ENCODE results near the gene NPHS2.
"Not testable (repeated sequence)": the region's sequence is repeated elsewhere in the genome, so short reads cannot be mapped to it uniquely, and the experiment has no call there.

Gene NPHS2

DNA sequence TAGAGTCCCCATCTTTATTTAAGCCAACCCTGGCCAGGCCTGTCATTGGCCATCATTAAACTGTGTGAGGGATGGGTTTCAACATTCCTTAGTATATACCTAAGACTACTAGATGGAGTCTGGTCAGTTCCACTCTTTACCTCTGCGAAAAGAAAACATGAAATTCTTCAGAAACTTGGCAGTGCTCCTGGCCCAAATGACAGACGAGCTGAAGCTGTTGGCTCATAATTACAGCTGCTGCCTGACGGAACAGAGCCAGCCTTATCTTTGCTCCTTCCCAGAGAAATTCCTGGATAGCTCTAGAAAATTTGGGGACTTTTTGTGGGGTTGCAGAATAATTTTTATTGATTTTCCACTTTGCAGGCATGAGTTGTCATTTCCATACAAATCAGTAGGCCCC, 30.4 kb downstream of the NPHS2 start:
- no peak for DNase-seq

DNA sequence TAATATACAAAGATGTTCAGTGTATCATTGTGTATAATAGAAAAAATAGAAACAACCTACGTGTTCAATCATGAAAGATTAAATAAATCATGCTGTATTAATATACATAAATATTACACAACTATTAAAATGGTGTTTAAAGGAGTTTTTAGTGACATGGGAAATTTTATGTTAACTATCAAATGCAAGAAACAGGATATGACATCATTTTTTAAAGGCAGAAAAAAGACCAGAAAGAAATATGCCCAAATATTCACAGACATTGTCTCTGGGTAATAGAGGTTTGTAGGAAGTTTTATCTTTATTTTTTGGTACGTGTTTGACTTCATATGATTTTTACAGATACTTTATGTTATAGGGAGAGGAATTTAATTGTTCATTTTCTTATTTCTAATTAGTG, 34.0 kb downstream of the NPHS2 start:
- DNase-seq = no peak

DNA sequence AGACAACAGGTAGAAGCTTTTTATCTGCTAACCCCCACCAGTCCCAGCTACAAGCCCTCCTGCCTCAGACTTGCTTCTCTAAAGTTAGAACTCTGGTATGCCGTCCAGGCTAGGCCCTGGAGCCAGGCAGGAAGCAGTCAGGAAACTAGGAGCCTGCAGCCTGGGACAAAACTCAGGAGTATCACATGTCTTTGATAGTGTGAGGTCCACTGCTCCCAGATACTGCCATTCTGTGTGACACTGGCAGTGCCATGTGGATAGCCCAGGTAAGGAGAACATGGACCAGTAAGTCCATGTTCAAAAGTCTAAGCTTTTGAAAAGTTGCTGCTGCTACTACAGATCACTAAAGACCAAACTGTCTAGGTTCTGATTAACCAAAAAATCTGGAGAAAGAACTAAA, 45.4 kb downstream of the NPHS2 start:
- DNase-seq = no peak

DNA sequence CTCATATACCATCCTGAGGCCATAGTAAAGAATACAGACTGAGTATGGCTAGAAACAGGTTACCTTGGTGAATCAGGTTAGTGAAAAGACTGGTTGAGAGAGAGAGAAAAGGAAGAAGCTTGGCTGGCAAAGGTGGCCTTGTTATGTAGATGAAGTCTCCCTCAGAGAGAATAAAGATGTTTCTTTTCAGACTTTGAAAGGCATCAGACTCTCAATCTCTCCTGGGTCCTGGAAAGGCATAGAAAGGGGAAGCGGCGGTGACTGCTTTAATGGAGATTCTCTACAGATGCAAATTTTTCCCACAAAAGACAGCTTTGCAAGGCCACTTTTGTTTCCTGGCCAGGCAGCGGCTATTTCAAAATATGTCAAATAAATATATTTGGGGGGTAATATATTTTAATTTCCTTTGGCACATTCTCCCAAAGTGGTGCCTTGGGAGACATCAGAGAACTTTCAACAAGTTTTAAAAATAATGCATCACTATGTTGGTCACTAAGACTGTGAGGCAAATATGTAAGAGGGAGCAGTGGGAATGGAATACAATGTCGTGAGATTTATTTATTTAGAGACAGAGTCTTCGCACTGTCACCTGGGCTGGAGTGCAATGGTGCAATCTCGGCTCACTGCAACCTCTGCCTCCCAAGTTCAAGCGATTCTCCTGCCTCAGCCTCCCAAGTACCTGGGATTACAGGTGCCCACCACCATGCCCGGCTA, 46.1 kb downstream of the NPHS2 start:
- DNase-seq = no peak

DNA sequence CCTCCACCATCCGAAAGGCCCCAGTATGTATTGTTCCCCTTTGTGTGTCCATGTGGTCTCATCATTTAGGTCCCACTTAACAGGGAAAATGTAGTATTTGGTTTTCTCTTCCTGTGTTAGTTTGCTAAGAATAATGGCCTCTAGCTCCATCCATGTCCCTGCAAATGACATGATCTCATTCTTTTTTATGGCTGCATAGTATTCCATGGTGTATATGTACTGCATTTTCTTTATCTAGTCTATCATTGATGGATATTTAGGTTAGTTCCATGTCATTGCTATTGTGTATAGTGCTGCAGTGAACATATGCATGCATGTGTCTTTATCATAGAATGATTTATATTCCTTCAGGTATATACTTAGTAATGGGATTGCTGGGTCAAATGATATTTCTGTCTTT, 57.2 kb downstream of the NPHS2 start:
- not testable (repeated sequence) for DNase-seq

DNA sequence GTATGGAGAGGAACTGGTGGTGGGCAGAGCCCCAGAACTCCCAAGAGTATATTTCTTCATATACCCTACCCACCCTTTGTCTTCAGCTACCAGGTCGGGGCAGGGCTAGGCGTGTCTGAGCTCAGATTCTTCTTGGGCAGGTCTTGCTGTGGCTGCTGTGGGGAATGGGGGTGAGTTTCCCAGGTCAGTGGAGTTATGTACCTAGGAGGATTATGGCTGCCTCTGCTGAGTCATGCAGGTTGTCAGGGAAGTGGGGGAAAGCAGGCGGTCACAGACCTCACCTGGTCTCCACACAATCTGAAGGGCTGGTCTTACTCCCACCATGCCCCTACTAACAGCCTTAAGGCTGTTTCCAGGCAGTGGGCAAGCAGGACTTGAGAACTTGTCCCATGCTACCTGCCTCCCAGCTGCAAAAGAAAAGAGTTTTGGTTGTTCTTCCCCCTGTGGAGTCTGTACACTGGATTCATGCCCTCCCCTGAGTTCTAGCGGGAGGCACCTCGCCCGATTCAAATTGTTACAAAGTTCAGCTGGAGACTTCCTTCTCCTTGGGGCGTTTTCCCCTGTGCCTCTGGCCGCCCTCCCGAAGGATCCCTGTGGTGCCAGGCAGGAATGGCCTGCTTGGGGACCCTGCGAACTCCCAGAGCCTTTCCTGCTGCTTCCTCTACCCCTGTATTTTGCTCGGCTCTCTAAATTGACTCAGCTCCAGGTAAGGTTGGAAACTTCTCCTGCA, 58.6 kb downstream of the NPHS2 start:
- DNase-seq = no peak

DNA sequence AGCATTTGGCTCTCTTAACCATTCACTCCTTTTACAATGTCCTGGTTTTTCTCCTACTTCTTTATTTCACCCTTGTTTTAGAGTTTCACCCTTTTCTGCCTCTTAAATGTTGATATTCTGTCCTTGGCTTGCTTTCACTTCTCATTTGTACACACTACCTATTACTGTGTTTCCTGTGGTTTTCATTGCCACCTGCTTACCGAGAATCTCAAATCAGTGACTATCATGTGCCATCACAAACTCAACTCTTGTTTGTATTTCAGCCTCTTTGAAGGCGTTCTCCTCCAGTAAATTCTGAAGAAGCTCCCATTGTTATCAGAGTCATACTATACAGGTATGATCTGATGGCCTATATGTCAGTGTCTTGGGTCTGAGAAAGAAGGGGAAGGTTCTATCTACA, 65.7 kb downstream of the NPHS2 start:
- DNase-seq = no peak

DNA sequence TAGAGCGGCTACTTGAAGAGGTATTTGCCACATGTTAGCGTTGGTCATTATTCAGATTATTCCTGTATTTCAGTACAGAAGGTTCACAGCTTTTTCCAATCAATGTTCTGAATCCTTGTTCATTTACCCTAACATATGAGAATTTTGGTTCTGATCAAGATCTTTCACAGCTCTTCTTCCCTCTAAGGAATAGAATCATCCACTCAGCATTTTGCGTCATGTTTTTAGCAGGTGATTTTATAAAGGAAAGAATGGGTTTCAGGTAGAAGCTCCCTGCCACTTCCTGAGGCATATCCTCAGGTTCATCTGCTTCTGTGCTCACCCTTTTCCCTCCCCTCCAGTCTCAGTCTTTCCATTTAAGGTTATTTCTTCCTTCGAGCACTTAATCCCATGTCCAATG, 66.4 kb downstream of the NPHS2 start:
- no peak for DNase-seq

DNA sequence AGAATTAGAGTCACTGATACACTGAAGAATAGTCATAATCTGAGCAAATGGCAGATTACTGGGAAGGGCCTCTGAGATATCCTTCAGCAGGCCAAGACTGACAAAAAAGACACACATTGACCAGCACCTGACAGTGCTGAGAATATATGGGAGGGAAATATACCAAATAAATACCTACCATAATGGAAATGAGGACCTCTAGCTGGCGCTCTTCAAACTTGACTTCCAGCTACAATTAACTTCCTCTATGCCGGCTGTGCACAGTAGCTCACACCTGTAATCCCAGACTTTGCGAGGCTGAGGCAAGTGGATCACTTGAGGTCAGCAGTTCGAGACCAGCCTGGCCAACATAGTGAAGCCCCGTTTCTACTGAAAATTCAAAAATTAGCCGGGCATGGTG, 69.5 kb downstream of the NPHS2 start:
- no peak for DNase-seq

Data from NCI-H774 (cell line).